GM21825 (cell line): Measurements from ENCODE around the gene PRRG1.
"Not testable (repeated sequence)": the region's sequence is repeated elsewhere in the genome, so short reads cannot be mapped to it uniquely, and the experiment has no call there.

Source experiments
- ATAC-seq: cut with Tn5 transposase; IDR thresholded peaks from one replicate; pipeline ENCODE4 v1.9.1; 2021; ENCODE audit warnings: mild to moderate bottlenecking, moderate library complexity; ENCODE audit not compliant: unreplicated experiment

Gene PRRG1

GRCh38 chrX:37378404-37378803 lies 29.2 kb downstream of the PRRG1 start:
- no peak for ATAC-seq

GRCh38 chrX:37378830-37379229 lies 29.7 kb downstream of the PRRG1 start:
- ATAC-seq: no peak

DNA sequence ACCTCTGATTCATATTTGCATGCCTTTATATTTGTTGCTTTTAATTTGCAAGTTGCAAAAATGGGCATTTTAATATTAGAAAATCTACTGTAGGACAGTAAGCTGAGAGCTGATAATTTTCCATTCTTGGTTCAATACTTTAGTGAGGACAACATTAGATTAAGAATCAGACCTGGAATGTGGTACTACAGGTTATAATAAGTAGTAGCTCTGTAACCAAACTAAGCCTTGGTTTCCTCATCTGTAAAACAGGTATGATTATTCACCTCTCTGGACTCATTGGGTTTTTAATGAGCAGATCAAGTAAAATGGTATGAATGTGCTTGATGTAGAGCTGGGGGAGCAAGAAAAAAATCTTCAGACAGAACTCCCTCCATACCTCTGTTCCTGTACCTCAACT lies 31.1 kb downstream of the PRRG1 start:
- no peak for ATAC-seq

- no peak for ATAC-seq
Measured at GRCh38 chrX:37380924-37381323, 31.8 kb downstream of the PRRG1 start.

DNA sequence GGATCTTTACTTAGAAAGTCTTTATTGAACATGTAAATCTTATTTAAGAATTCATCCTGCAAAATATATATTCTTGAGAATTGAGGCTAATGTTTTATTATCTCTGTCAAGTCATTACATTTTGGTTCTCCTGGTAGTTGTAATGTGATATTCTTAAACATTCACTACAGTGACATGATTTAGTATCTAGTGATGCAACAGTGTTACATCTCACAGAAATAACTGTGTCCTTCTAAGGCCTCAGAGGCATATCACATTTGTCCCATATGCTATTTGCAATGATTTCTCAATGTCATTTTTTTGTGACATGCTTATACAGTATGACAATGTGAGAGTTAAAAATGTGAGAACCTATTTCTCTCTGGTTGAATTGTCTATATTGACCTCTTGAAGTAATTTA lies 34.1 kb downstream of the PRRG1 start:
- ATAC-seq: no peak

- no peak for ATAC-seq
Measured at GRCh38 chrX:37388413-37388812, 39.2 kb downstream of the PRRG1 start.

GRCh38 chrX:37405956-37406355 lies 56.8 kb downstream of the PRRG1 start:
- ATAC-seq: no peak

- no peak for ATAC-seq
Measured at GRCh38 chrX:37407736-37408135, 58.6 kb downstream of the PRRG1 start.

DNA sequence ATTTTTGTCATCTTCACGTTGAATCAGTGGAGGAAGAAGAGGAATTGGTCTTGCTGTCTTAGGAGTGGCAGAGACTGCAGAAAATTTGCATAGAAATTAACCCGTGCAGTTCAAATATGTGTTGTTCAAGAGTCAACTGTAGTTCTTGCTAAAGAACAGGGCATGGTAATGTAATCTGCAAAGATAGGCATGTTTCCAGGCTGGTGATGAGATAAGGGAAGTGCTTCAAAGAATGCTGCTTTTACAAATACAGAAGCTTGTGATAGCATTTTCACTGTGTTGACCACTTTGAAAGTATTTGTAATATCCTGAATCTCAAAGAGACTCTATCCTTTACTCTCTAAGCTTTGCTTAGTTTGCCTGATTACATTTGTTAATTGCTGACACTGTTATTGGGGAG lies 60.1 kb downstream of the PRRG1 start:
- no peak for ATAC-seq

DNA sequence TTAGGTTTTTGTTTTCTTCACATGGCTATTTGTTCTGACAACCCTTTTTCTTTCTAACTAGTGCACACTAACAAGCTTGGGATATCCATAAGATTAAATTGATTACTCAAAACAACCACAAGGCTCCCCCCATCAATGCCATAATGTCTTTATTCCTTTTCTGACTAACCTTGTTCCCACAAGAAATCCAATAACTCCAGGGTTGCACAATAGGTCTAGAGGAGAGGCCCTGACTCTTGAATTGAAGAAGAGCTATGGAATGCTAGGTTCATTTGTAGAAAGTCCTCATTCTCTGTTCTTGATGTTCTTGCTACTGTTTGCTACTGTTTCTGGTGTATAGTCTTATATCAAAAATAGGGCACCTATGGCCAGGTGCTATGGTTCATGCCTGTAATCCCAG lies 71.0 kb downstream of the PRRG1 start:
- ATAC-seq: no peak

- ATAC-seq: no peak
Measured at GRCh38 chrX:37420756-37421155, 71.6 kb downstream of the PRRG1 start.

DNA sequence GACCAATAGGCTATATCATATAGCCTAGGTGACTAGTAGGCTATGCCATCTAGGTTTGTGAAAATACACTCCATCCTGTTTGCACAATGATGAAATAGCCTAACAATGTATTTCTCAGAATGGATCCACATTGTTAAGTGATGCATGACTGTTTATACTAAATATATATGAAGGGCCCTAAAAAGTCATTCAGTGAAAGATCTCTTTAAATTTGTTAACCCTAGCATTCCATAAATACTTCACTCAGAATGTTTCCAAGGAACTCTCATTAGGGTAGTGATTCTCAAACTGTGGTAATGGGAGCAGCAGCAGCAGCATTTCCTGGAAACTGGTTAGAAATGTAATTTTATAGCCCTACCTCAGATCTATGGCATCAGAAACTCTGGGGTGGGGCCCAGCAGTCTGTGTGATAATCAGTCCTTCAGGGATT lies 74.9 kb downstream of the PRRG1 start:
- no peak for ATAC-seq

DNA sequence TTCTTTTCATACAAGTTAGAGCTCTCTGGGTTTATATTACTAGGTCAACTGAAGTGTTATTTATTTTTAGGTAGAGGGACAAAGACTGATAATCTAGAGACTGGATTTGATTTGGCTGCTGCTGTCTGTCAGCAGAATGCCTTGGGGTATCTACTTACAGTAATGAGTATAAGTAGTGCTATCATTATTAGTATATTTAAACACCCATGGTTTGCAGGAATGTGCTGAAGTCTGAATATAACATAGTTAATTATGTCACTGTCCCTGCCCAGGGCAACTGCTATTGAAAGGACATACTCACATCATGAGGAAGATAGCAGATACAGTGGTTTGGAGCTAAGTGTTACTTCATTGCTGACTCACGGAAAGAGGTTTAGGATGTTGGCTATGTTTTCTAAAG lies 76.2 kb downstream of the PRRG1 start:
- ATAC-seq: no peak

GRCh38 chrX:37428962-37429361 lies 79.8 kb downstream of the PRRG1 start:
- ATAC-seq: not testable (repeated sequence)

GRCh38 chrX:37434362-37434761 lies 85.2 kb downstream of the PRRG1 start:
- no peak for ATAC-seq

DNA sequence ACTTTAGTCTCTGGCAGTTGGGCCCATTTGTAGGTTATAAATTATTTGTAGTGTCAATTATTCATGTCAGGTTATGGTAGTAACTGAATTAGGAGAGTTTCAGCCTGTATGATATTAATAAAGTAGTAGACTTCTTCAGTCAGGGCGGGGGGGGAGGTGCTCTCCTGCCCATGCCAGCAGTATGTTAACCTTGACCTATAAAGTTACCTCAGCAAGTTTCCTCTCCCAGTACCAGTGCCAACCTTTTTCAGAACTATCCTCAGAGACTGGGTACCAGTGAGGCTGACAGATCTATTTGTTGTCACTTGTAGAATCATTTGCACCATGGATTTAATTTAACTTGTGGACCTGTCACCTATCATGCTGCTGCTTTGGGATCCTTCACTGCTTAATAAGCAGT lies 88.0 kb downstream of the PRRG1 start:
- no peak for ATAC-seq

DNA sequence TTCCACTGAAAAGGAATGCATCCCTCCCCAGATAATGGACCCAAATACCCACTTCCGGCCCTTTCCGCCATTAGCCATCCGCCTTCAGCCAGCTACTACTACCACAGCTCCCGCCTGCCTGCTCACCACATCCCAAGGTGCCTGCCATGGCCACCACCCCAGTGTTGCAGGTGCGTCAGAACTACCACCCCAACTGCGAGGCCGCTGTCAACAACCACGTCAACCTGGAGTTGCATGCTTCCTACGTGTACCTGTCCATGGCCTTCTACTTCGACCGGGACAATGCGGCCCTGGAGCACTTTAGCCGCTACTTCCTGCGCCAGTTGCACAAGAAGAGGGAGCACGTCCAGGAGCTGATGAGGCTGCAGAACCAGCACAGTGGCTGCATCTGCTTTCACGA lies 92.2 kb downstream of the PRRG1 start:
- ATAC-seq: no peak

GRCh38 chrX:37445182-37445581 lies 96.0 kb downstream of the PRRG1 start:
- no peak for ATAC-seq

- no peak for ATAC-seq
Measured at GRCh38 chrX:37453821-37454220, 104.7 kb downstream of the PRRG1 start.

DNA sequence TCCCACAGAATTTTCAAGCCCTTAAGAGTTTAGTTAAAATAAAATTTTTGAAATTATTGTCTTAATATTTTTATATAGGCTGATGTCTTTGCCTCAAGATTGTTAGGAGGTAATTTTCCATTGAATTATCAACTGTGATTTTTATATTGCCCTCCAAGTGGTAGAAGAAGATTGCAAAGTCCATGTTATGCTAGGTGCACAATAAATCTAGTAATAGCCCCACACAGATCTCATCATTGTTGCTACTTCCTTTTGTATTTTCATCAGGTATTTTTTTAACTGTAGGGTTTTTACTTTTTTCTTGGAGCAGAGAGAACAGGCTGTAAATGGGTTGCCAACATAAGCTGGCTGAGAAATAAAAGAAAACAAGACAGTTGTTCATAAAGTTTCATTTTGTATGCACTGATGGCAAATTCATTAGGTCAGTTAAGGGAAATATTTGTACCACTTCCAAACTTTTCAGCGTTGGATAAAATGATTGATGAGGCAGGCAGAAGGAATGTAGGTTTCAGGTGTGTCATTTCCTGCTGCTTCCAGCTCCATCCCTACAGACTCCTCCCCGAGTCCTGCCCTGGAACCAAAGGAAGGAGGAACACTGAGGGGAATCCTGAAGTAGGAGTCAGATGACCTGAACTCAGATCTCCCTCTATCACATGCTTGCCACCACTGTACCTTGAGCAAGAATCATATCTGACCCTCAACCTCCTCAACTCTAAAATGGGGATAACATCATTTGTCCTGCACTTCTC lies 105.5 kb downstream of the PRRG1 start:
- no peak for ATAC-seq

DNA sequence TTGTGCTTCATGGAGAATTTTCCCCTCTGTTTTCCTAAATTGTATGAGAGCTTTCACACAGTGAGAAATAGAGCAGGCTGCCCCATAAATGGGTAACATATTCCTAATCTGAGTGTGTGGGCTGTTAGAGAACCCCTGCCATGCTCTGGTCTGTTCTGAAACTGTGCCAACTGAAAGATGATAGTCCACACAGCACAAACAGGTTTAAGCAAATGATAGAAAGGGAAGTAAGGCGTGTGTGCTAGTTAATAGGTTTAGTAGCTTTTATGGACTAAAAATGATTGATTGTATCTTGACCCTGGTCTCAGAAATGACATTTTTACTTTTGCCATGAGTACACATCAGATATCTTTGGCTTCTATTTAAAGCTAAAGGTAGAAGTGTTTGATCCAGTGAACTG lies 106.2 kb downstream of the PRRG1 start:
- no peak for ATAC-seq

DNA sequence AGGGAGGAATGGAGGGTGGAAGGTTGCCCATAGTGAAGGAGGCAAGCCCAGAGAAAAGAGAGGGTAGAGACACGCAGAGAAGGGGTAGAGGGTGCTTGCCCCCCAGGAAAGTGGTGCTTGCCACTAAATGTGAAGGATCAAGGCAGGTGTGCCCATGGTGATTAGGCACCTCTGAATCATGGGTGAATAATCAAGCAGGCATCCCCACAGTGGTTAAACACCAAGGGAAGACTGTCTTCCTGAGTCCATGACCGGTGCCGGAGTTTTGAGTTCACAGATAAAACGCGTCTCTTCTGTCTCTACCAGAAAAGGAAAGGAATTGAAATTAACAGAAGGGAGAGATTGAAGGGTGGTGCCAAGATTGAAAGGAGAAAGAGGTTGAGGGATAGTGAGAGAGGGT lies 111.1 kb downstream of the PRRG1 start:
- not testable (repeated sequence) for ATAC-seq

DNA sequence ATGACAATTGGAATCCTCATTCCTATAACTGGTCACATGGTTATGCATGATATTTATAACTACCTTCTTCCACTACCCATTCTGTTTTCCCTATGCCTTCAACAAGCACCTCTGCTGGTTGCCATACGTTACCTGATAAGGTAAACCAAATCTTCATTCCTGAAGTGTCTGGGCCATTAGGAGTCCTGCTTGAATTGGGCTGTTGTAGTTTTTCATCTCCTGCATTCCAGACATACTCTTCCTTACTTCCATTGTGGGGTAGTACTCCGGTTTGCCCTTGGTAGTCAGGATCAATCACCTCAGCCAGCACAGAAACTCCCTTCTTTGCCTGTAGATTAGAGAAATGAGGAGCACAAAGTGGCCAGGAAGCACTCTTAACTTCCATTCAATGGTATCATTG lies 113.2 kb downstream of the PRRG1 start:
- ATAC-seq: no peak
